T-helper 9 cell (primary cell): ENCODE results near the gene GABPB1.

Experiments used
- DNase-seq: peaks from one replicate; pipeline ENCODE4 v3.0.0-alpha.2; 2020

GABPB1 gene

GRCh38 chr15:50238255-50238654 is 116.7 kb downstream of the GABPB1 start:
- DNase-seq: no peak

- DNase-seq: no peak
These were observed 118.6 kb downstream of the GABPB1 start for GRCh38 chr15:50236433-50236832.

GRCh38 chr15:50235794-50236193 is 119.2 kb downstream of the GABPB1 start:
- DNase-seq: no peak

- no peak for DNase-seq
These were observed 120.2 kb downstream of the GABPB1 start for GRCh38 chr15:50234764-50235163.

- no peak for DNase-seq
These were observed 121.7 kb downstream of the GABPB1 start for GRCh38 chr15:50233192-50233736.

GRCh38 chr15:50232791-50233190 is 122.2 kb downstream of the GABPB1 start:
- no peak for DNase-seq

GRCh38 chr15:50231761-50232160 is 123.2 kb downstream of the GABPB1 start:
- DNase-seq: no peak

GRCh38 chr15:50229336-50229735 is 125.7 kb downstream of the GABPB1 start:
- no peak for DNase-seq

- no peak for DNase-seq
These were observed 126.1 kb downstream of the GABPB1 start for GRCh38 chr15:50228866-50229265.

- DNase-seq: no peak
These were observed 127.9 kb downstream of the GABPB1 start for GRCh38 chr15:50227076-50227475.

GRCh38 chr15:50225938-50226337 is 129.1 kb downstream of the GABPB1 start:
- DNase-seq: no peak
